Panc1 (cell line): ENCODE results near the gene PHF1. TPM values are rescaled to one million over a fixed set of nuclear protein-coding genes. Genes with fewer than 3 reads are reported as not detected.
A peak's percentile ranks its signal among the peaks of the same experiment; 100 is the strongest.

Source experiments
- ATAC-seq: fragments of 200-7000 bp; cut with Tn5 transposase; 2 replicates; pipeline ENCODE4 v1.9.1; 2020; ENCODE audit warnings: mild to moderate bottlenecking, moderate library complexity
- BruUV-seq: library from RNA; stranded (reverse); fragments of 400-500 nt; replicated peaks from 2 replicates; lab custom pipeline; 2021; lab: Mats Ljungman, UMichigan
- CTCF ChIA-PET: fragments of 300-600 bp; sonication (Branson Sonifier 250); formaldehyde crosslinking; loops from one replicate; lab custom pipeline; 2022; ENCODE audit warnings: antibody characterized with exemption; lab: Charles Lee
- POLR2A ChIA-PET: fragments of 300-600 bp; sonication (Branson Sonifier 250); formaldehyde crosslinking; loops from one replicate; lab custom pipeline; 2022; ENCODE audit warnings: antibody characterized with exemption; lab: Charles Lee
- DNase-seq: peaks from one replicate; pipeline ENCODE4 v3.0.0-alpha.2; 2010; ENCODE audit warnings: low read depth, low spot score
- H3K27ac ChIP-seq: 2 replicates; pipeline ENCODE4 v1.5.1; 2011; ENCODE audit warnings: mild to moderate bottlenecking, low read length, inconsistent platforms
- H3K27me3 ChIP-seq: fragments of 200-500 bp; sonication (Bioruptor generic); 2 replicates; pipeline ENCODE4 v1.6.0; 2014; ENCODE audit warnings: low read length, inconsistent platforms; ENCODE audit not compliant: control insufficient read depth, insufficient read depth
- H3K36me3 ChIP-seq: fragments of 200-500 bp; sonication (Bioruptor generic); 2 replicates; pipeline ENCODE4 v1.5.1; 2014; ENCODE audit warnings: inconsistent platforms, mild to moderate bottlenecking, low read length, moderate library complexity; ENCODE audit not compliant: control insufficient read depth, insufficient read depth
- H3K4me1 ChIP-seq: 2 replicates; pipeline ENCODE4 v1.5.1; 2011; ENCODE audit warnings: inconsistent platforms, mild to moderate bottlenecking, low read length, moderate library complexity; ENCODE audit not compliant: control insufficient read depth, insufficient read depth
- H3K4me3 ChIP-seq, 2 experiments: 2 replicates each; pipeline ENCODE4 v1.5.1; 2011 to 2012; ENCODE audit warnings: low read depth in 2 of 2, low read length in 2 of 2, mild to moderate bottlenecking in 2 of 2, inconsistent platforms in 1 of 2, moderate library complexity in 1 of 2
- H3K9me3 ChIP-seq: fragments of 200-500 bp; sonication (Bioruptor generic); 2 replicates; pipeline ENCODE4 v1.5.1; 2014; ENCODE audit warnings: low read depth, mild to moderate bottlenecking, inconsistent platforms, low read length, moderate library complexity; ENCODE audit not compliant: control insufficient read depth, insufficient read depth
- CTCF ChIP-seq: fragments of 450-650 bp; IDR thresholded peaks from 2 replicates; pipeline ENCODE4 v1.5.1; 2017; ENCODE audit warnings: mild to moderate bottlenecking
- POLR2AphosphoS5 ChIP-seq: IDR thresholded peaks from 2 replicates; pipeline ENCODE4 v1.6.1; 2012; ENCODE audit warnings: mild to moderate bottlenecking, low read depth, low read length, moderate library complexity
- REST ChIP-seq, 2 experiments: IDR thresholded peaks; 2 replicates each; pipeline ENCODE4 v1.6.1; 2011 to 2012; ENCODE audit warnings: low read depth in 2 of 2, control low read depth in 1 of 2, low read length in 1 of 2, mild to moderate bottlenecking in 1 of 2, moderate library complexity in 1 of 2; ENCODE audit not compliant: insufficient read depth in 1 of 2
- SIN3A ChIP-seq: IDR thresholded peaks from 2 replicates; pipeline ENCODE4 v1.6.1; 2012; ENCODE audit warnings: low read depth, mild to moderate bottlenecking, low read length, moderate library complexity, borderline replicate concordance; ENCODE audit not compliant: insufficient read depth
- TCF7L2 ChIP-seq: IDR thresholded peaks from 2 replicates; pipeline ENCODE4 v1.6.1; 2011; ENCODE audit warnings: mild to moderate bottlenecking, low read depth, low read length, inconsistent platforms
- in situ Hi-C: cut with HindIII; loops from 2 replicates; pipeline ENCODE4 v1.10.0; 2016; ENCODE audit warnings: low sequenced_read_pairs, low pct_unique_long_range_greater_than_20kb
- intact Hi-C: fragments of 100-400 bp; cut with micrococcal nuclease; formaldehyde crosslinking; loops from one replicate; pipeline ENCODE4 v1.10.0; 2022; ENCODE audit not compliant: unreplicated experiment
- total RNA-seq: library from RNA; stranded (reverse); gene quantifications from one replicate; pipeline ENCODE4 v1.2.1, GENCODE V29; 2021; ENCODE audit not compliant: unreplicated experiment

PHF1 gene
- total RNA-seq, 1 experiment from 2014 or later, result 51.6 TPM

GRCh38 chr6:33414592-33415271 is 3.9 kb downstream of the PHF1 start:
- Histone ChIP-seq H3K4me1 (peaks cover 48% of the 10 kb centered on the region), H3K9me3 (no peaks in the 10 kb centered on the region), H3K36me3 (peaks cover 2% of the 10 kb centered on the region), H3K27ac (peak overlapping the region; percentile 17; the same call in 1 of the 2 replicates), H3K27me3 (no peaks in the 10 kb centered on the region), H3K4me3 (no peak overlapping the region)
- ATAC-seq, result no peak
- intact Hi-C loops, result no loop called here
- no peak for TF ChIP-seq TCF7L2
- peak; percentile 80 for TF ChIP-seq CTCF
- no TSS peak for BruUV-seq
- ChIA-PET CTCF (no interaction called here), POLR2A (no interaction called here)
- no peak for DNase-seq
- in situ Hi-C loops, result no loop called here

GRCh38 chr6:33415831-33416230 is 5.0 kb downstream of the PHF1 start:
- Histone ChIP-seq H3K27me3 (no peaks in the 10 kb centered on the region), H3K4me1 (peaks cover 48% of the 10 kb centered on the region), H3K4me3 (peak overlapping the region; percentile 86), H3K36me3 (peaks cover 2% of the 10 kb centered on the region), H3K27ac (peak overlapping the region; percentile 99), H3K9me3 (no peaks in the 10 kb centered on the region)
- POLR2A ChIA-PET, result no interaction called here
- DNase-seq, result no peak
- ATAC-seq, result no peak
- CTCF ChIA-PET, result no interaction called here
- no TSS peak for BruUV-seq
- TF ChIP-seq REST (IDR thresholded peaks at IDR 0.05; ENCODE audit: insufficient read depth in 1 of 2, low read depth in 2 of 2, low read length in 1 of 2) (no peak), POLR2AphosphoS5 (no peak), TCF7L2 (no peak), CTCF (no peak), SIN3A (no peak)
- intact Hi-C loops (no loop called here), in situ Hi-C loops (no loop called here)
